GM19239 (cell line): ENCODE measurements around the gene TXK.

ENCODE experiments used
- DNase-seq: peaks from one replicate; pipeline ENCODE4 v3.0.0; 2011; ENCODE audit warnings: low spot score; ENCODE audit not compliant: insufficient read length
- FAIRE-seq: peaks from 2 replicates; lab custom pipeline; 2011; peaks lifted over from hg19 to GRCh38; lab: Jason Lieb, UNC

Gene TXK

GRCh38 chr4:48031802-48032525 is 102.1 kb downstream of the TXK start:
- DNase-seq (no peak), FAIRE-seq (no peak)

- DNase-seq (no peak), FAIRE-seq (no peak)
Measured at GRCh38 chr4:48030470-48030869, 103.6 kb downstream of the TXK start.

GRCh38 chr4:48028696-48029095 is 105.4 kb downstream of the TXK start:
- no peak for FAIRE-seq
- DNase-seq, result no peak

- DNase-seq, result no peak
- no peak for FAIRE-seq
Measured at GRCh38 chr4:48027653-48028052, 106.4 kb downstream of the TXK start.

GRCh38 chr4:48025005-48025404 is 109.0 kb downstream of the TXK start:
- FAIRE-seq (no peak), DNase-seq (no peak)

- no peak for DNase-seq
- FAIRE-seq, result no peak
Measured at GRCh38 chr4:48024522-48024921, 109.5 kb downstream of the TXK start.

GRCh38 chr4:48022192-48022799 is 111.8 kb downstream of the TXK start:
- DNase-seq (no peak), FAIRE-seq (no peak)

- FAIRE-seq (no peak), DNase-seq (no peak)
Measured at GRCh38 chr4:48021100-48021499, 113.0 kb downstream of the TXK start.

GRCh38 chr4:48018112-48018511 is 115.9 kb downstream of the TXK start:
- FAIRE-seq (no peak), DNase-seq (no peak)

GRCh38 chr4:48017108-48017571 is 116.9 kb downstream of the TXK start:
- no peak for FAIRE-seq
- no peak for DNase-seq
